ENCODE measurements around the gene CDKN1A. TPM values are rescaled to one million over a fixed set of nuclear protein-coding genes. Genes with fewer than 3 reads are reported as not detected.
"Not testable (repeated sequence)": the region's sequence is repeated elsewhere in the genome, so short reads cannot be mapped to it uniquely, and the experiment has no call there.

Gene CDKN1A
- total RNA-seq, 1 donor: 228 TPM

DNA sequence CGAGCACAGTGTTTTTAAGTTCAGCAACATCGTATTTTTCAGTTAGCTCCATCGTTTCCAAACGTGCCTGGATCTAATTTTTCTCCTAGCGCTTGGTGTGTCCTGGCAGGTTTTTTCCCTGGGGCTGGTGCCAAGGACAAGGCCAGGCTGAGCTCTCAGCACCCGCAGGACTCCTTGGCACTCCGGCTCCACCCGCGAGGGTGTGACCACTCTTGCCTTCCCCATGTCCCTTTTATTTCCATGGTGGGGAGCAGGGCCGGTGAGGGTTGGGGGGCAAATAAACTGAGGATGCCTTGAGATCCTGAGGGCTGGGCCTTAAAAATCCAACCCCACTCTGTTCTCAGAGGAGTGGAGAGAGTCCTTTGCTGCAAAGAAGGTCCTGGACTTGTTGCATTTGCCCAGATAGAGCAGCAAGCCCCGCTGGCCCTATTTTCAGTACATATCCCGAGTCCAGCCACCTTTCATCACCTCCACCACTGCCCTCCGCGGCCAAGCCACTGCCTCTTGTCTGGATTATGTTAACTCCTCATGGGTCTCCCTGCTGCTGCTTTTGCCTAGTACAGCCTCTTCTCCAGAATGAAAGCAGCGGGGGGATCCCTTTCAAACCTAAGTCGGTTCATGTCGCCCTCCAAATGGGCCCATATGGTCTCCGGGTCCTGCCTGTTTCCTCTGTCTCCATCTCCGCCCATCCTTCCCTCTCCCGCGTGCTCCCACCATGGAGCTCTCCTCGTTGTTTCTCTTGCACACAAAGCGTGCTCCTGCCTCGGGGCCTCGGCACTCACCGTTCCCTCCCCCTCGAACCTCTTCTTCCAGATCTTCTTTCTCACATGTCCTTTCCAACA lies 14.6 kb downstream of the CDKN1A start:
- peaks cover 48% of the 10 kb centered on the region for H3K4me1 ChIP-seq (ENCODE audit: insufficient read depth, low read length)
- no peak overlapping the region for H3K4me3 ChIP-seq (ENCODE audit: low read length)
- H3K27me3 ChIP-seq (ENCODE audit: insufficient read depth, low read length): no peaks in the 10 kb centered on the region
- H3K9me3 ChIP-seq (ENCODE audit: low read depth, low read length): no peaks in the 10 kb centered on the region

DNA sequence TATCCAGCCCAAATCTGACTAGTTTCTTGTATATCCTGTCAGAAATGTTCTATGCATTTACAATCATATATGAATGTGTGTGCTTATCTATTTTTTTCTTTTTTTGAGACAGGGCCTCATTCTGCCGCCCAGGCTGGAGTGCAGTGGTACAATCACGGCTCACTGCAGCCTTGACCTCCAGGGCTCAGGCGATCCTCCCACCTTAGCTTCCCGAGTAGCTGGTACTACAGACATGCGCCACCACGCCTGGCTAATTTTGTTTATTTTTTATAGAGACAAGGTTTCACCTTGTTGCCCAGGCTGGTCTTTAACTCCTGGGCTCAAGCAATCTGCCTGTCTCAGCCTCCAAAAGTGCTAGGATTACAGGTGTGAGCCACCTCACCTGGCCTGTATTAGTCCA lies 16.1 kb downstream of the CDKN1A start:
- Histone ChIP-seq H3K27me3 (ENCODE audit: insufficient read depth, low read length) (no peaks in the 10 kb centered on the region), H3K9me3 (ENCODE audit: low read depth, low read length) (no peaks in the 10 kb centered on the region), H3K4me1 (ENCODE audit: insufficient read depth, low read length) (peaks cover 62% of the 10 kb centered on the region), H3K4me3 (ENCODE audit: low read length) (no peak overlapping the region)

DNA sequence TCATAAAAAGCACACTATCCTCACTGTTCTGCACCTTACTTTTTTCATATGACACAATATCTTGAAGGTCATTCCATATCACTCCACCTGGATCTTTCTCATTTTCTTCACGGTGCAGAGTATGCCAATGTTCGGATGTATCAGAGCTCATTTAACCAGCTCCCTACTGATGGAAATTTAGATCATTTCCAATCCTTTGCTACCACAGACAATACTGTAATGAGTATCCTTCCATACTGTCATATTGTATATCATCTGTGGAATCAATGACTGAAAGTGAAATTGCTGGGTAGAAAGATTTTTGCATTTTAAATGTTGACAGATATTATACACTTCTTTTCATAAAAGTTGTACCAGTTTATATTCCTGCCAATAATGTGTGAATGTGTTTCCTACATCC lies 16.9 kb downstream of the CDKN1A start:
- no peaks in the 10 kb centered on the region for H3K27me3 ChIP-seq (ENCODE audit: insufficient read depth, low read length)
- peaks cover 66% of the 10 kb centered on the region for H3K4me1 ChIP-seq (ENCODE audit: insufficient read depth, low read length)
- H3K9me3 ChIP-seq (ENCODE audit: low read depth, low read length): no peaks in the 10 kb centered on the region
- no peak overlapping the region for H3K4me3 ChIP-seq (ENCODE audit: low read length)

DNA sequence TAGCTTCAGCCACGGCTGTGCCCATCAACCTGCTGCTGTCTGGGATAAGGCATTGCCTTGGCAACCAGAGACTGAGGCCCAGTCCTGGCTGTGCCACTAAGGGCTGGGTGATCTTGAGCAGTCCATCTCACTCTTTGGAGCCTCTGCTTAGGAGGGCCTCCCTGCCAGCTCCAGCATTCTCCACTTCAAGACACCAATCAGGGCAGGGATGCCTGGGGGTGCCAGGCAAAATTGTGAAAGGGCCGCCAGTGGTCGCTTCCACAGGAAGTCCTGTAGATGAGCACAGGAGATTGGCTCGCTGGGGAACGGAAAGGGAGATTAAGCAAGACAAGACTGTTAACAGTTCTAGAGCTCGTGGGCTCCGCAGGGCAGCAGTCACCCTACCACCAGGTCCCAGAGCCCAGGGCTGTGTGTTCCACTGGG lies 19.0 kb downstream of the CDKN1A start, which contains the start of gene RAB44:
RAB44 (plus strand) TSS at position 346 of the 423 bp plus-strand sequence. CDS start 6,410 bp downstream, outside the sequence.
- H3K4me3 ChIP-seq (ENCODE audit: low read length): peak within 1 kb of the TSS; percentile 24
- H3K4me1 ChIP-seq (ENCODE audit: insufficient read depth, low read length): peaks cover 72% of the 10 kb centered on the region
- no peaks in the 10 kb centered on the region for H3K27me3 ChIP-seq (ENCODE audit: insufficient read depth, low read length)
- no peaks in the 10 kb centered on the region for H3K9me3 ChIP-seq (ENCODE audit: low read depth, low read length)

DNA sequence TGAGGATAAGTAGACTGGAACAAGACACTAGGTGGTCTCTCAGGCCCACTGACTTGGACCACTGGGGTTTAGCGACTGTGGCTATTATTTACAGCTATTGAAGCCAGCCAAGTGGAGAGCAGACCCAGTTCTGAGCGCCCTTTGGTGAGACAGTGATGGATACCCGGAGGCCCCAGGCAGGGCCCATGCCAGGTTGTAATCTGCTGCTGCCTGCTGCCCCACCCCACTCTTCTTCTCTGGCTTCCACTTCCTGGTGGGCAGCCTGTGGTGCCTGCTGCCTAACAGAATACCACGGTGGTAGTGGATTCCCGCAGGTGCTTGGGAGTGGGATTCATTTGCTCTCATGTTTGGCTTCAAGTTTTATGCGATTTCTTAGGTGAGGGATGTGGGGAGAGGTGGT lies 19.7 kb downstream of the CDKN1A start:
- Histone ChIP-seq H3K9me3 (ENCODE audit: low read depth, low read length) (no peaks in the 10 kb centered on the region), H3K4me1 (ENCODE audit: insufficient read depth, low read length) (peaks cover 65% of the 10 kb centered on the region), H3K4me3 (ENCODE audit: low read length) (peak overlapping the region; percentile 24), H3K27me3 (ENCODE audit: insufficient read depth, low read length) (no peaks in the 10 kb centered on the region)

DNA sequence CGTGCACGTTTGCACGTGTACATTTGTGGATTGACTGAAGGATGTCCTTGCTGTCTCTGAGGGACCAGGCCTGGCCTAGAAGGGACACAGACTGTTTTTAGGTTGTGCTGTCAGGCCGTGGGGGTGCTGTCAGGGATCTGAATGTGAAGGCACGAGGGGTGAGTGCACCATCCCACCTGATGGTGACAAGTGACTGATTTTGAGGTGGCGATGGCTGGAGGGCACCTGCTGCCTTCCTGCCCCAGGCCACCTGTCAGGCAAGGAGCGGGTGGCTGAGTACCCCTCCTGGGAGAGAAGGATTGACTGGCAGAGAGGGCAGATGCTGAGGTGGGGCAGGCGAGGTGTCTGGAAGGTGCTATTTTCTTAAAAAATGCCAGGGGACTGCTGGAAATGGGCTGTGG lies 20.4 kb downstream of the CDKN1A start:
- Histone ChIP-seq H3K27me3 (ENCODE audit: insufficient read depth, low read length) (no peaks in the 10 kb centered on the region), H3K4me1 (ENCODE audit: insufficient read depth, low read length) (peaks cover 62% of the 10 kb centered on the region), H3K4me3 (ENCODE audit: low read length) (no peak overlapping the region)

DNA sequence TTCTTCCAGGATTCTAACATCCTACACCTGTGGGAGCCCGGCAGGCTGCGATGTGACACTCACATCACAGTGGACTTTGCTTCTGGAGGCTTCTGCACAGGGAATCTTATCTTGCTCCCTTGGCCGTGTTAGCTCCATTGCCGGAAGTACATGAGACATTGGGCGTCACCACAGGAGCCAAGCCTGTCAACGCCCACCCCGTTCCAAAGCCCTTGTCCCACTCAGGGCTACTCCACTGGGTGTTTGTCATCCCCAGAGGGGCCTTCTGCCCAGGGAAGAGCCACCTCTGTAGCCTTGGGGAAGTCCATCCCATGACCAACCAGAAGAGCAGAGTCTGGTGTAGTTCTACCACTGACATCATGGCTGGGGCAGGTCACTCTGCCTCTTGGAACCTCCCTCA lies 20.8 kb downstream of the CDKN1A start:
- Histone ChIP-seq H3K4me1 (ENCODE audit: insufficient read depth, low read length) (peaks cover 62% of the 10 kb centered on the region), H3K9me3 (ENCODE audit: low read depth, low read length) (no peaks in the 10 kb centered on the region), H3K4me3 (ENCODE audit: low read length) (no peak overlapping the region), H3K27me3 (ENCODE audit: insufficient read depth, low read length) (no peaks in the 10 kb centered on the region)

More for the DNA sequence above, 20.4 kb downstream of the CDKN1A start:
- H3K9me3 ChIP-seq (ENCODE audit: low read depth, low read length): no peaks in the 10 kb centered on the region

DNA sequence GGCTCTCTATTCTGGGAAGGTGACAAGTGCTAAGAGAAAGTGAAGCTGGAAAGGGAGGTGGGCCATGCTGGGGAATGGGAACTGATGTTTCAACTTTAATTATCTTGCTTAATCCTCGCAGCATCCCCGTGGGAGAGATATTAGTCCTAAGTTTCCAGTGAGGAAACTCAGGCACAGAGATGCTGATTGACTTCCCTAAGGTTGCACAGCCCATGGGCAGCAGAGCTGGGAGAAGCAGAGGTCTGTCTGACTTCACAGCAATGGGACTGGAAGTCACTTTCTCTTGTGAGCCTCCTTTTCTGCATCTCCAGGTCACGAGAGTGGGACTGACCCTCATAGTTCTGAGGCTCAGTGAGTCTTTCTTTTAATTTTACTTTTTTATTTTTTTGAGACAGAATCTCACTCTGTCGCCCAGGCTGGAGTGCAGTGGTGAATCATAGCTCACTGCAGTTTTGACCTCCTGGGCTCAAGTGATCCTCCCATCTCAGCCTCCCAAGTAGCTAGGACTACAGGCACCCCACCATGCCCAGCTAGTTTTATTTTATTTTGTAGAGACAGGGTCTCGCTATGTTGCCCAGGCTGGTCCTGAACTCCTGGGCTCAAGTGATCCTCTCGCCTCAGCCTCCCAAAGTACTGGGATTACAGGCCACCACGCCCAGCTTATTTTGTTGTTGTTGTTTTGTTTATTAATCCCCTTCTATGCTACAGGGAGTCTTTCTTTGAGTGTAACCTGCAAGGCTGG lies 21.7 kb downstream of the CDKN1A start:
- Histone ChIP-seq H3K4me1 (ENCODE audit: insufficient read depth, low read length) (peaks cover 62% of the 10 kb centered on the region), H3K4me3 (ENCODE audit: low read length) (no peak overlapping the region), H3K27me3 (ENCODE audit: insufficient read depth, low read length) (no peaks in the 10 kb centered on the region), H3K9me3 (ENCODE audit: low read depth, low read length) (no peaks in the 10 kb centered on the region)

DNA sequence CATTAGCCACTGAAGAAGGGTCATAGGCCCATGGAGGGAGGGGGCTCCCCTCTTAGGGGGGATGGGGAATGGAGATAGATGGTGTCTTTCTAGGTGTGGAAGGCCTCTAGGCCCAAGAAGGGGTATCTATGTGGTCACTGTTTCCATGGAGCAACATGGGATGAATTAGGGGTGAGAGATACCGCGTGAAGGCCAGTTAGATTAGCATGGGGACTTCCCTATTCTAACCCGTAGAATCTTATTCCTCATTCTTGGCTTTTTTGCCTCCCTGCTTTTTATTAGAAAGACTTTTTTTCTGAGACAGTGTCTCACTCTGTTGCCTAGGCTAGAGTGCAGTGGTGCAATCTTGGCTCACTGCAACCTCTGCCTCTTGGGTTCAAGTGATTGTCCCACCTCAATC lies 22.3 kb downstream of the CDKN1A start:
- Histone ChIP-seq H3K4me1 (ENCODE audit: insufficient read depth, low read length) (peaks cover 62% of the 10 kb centered on the region), H3K4me3 (ENCODE audit: low read length) (no peak overlapping the region), H3K27me3 (ENCODE audit: insufficient read depth, low read length) (no peaks in the 10 kb centered on the region), H3K9me3 (ENCODE audit: low read depth, low read length) (no peaks in the 10 kb centered on the region)

DNA sequence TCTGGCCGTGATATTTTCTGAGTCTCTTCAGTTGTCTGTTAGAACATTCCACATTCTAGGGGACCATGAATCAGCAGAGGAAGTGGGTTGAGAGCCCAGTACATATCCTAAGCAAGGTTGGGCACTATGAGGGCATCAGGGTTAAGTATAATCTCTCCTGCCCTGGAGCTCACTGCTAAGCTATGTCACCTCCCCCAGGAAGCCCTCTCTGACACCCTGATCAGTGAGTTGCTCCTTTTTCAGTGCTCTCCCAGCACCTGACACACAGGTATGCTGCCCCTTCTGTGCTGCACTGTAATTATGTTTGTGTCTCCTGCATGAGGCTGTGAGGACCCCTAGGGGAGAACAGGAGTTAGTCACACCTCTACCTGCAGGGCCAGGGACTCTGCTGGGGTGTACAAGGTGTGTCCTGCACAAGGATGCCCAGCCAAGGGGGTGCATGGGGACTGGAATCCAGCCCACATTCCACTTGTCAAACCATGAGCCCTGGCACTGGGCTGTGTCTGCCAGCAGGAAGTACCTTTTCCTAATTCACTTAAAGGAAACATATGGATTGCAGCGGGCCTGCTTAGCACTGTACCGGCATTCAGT lies 23.0 kb downstream of the CDKN1A start:
- Histone ChIP-seq H3K9me3 (ENCODE audit: low read depth, low read length) (no peaks in the 10 kb centered on the region), H3K4me3 (ENCODE audit: low read length) (no peak overlapping the region), H3K27me3 (ENCODE audit: insufficient read depth, low read length) (no peaks in the 10 kb centered on the region), H3K4me1 (ENCODE audit: insufficient read depth, low read length) (peaks cover 59% of the 10 kb centered on the region)

DNA sequence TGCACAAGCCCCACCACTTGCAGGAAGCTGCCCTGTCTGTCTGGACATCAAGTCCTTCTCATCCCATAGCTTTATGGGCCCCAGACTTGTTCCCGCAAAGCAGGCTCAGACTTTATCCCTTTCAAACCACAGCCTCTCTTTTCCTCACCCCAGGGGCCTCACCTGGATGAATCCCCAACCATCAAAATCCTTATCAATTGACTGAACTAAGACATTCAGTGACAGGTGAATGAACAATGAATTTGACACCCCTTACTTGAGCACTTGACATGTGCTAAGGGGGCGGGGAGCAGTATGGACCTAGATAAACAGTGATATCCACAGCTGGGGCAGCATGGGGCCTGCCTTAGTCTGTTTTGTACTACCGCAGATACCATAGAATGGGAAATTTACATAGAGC lies 24.1 kb downstream of the CDKN1A start:
- no peak overlapping the region for H3K4me3 ChIP-seq (ENCODE audit: low read length)
- no peaks in the 10 kb centered on the region for H3K9me3 ChIP-seq (ENCODE audit: low read depth, low read length)
- H3K4me1 ChIP-seq (ENCODE audit: insufficient read depth, low read length): peaks cover 48% of the 10 kb centered on the region
- no peaks in the 10 kb centered on the region for H3K27me3 ChIP-seq (ENCODE audit: insufficient read depth, low read length)

DNA sequence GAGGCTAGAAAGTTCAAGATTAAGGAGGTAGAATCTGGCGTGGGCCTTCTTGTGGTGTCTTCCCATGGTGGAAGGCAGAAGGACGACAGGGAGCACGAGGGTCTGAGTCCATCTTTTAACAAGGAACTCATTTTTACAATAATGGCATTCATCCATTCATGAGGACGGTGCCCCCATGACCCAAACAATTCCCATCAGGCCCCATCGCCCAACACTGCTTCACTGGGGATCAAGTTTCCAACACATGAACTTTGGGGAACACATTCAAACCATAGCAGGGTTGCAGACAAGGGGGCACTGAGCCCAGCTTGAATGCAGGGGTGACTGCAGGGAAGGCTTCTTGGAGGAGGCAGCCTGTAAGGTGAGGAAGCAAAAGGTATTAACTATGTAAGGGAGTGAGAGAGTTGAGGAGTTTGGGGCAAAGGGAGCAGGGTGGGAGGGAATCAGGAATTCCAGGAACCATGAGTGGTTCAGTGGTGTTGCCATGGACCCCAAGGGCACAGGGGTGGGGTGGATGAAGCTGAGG lies 24.6 kb downstream of the CDKN1A start:
- no peak overlapping the region for H3K4me3 ChIP-seq (ENCODE audit: low read length)
- H3K27me3 ChIP-seq (ENCODE audit: insufficient read depth, low read length): no peaks in the 10 kb centered on the region
- H3K4me1 ChIP-seq (ENCODE audit: insufficient read depth, low read length): peaks cover 43% of the 10 kb centered on the region
- no peaks in the 10 kb centered on the region for H3K9me3 ChIP-seq (ENCODE audit: low read depth, low read length)

DNA sequence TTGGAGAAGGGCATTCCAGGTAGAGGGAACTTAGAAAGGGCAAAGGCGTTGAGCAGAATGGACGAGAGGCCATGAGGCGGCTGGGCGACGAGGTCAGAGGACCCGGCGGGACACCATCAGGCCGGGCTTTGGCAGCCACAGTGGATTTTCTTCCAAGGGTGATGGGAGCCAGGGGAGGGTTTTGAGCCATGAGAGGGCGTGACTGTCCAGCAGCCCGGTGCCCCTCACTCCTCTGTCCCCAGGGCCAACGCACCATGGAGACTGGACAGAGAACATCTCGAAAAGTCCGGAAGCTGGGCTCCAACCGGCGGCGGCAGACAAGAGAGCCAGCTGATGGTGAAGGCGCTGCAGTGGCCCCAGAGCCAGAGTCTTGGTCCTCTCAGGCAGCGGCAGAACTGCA lies 25.5 kb downstream of the CDKN1A start:
- H3K4me1 ChIP-seq (ENCODE audit: insufficient read depth, low read length): peaks cover 35% of the 10 kb centered on the region
- H3K9me3 ChIP-seq (ENCODE audit: low read depth, low read length): no peaks in the 10 kb centered on the region
- H3K27me3 ChIP-seq (ENCODE audit: insufficient read depth, low read length): no peaks in the 10 kb centered on the region

DNA sequence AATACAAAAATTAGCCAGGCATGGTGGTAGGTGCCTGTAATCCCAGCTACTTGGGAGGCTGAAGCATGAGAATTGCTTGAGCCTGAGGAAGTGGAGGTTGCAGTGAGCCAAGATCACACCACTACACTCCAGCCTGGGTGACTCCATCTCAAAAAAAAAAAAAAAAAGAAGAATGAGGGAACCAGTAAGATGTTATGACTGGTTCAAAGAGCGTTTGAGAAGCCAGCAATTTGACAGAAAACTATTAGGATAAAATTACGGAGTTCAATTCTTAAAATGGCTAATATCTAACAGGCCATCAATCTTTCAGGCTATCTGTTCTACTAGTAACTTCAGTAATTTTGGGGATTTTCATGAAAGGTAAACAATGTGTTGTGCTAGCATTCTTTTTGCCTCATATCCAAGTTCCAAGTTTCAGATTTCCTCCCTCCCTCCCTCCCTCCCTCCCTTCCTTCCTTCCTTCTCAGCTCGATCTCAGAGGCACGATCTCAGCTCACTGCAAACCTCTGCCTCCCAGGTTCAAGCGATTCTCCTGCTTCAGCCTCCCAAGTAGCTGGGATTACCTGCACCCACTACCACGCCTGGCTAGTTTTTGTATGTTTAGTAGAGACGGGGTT lies 26.6 kb downstream of the CDKN1A start:
- H3K4me3 ChIP-seq (ENCODE audit: low read length); H3K27me3 ChIP-seq (ENCODE audit: insufficient read depth, low read length); H3K9me3 ChIP-seq (ENCODE audit: low read depth, low read length): not testable (repeated sequence)
- peaks cover 24% of the 10 kb centered on the region for H3K4me1 ChIP-seq (ENCODE audit: insufficient read depth, low read length)

More for the DNA sequence above, 25.5 kb downstream of the CDKN1A start:
- no peak overlapping the region for H3K4me3 ChIP-seq (ENCODE audit: low read length)

DNA sequence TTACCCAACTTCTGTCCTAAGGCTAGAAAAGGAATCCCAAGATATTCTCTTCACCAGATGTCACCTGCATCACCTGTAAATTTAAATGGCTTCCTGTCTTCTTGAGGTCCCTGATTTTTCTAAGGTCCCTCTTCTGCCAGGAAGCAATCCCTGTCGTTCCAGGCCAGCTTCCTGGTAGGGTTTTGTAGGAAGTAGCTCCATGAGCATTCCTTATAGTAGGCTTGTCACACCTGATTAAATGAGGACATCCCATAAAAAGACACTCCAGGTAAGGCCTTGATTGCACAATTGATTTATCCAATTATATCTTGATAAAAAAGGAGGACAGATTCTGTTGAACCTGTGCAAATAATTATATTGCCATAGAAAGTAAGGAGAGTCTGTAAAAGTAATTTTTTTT lies 27.8 kb downstream of the CDKN1A start:
- Histone ChIP-seq H3K27me3 (ENCODE audit: insufficient read depth, low read length) (no peaks in the 10 kb centered on the region), H3K4me3 (ENCODE audit: low read length) (no peak overlapping the region), H3K9me3 (ENCODE audit: low read depth, low read length) (no peaks in the 10 kb centered on the region), H3K4me1 (ENCODE audit: insufficient read depth, low read length) (peaks cover 11% of the 10 kb centered on the region)
